H9 (cell line): Measurements from ENCODE around the gene ZFPM1. TPM values are rescaled to one million over a fixed set of nuclear protein-coding genes. Genes with fewer than 3 reads are reported as not detected.

Source experiments
- DNase-seq: peaks from one replicate; pipeline ENCODE4 v3.0.0-alpha.2; 2017
- H2AFZ ChIP-seq: one replicate; pipeline ENCODE4 v1.6.1; 2013; ENCODE audit warnings: mild to moderate bottlenecking, low read length, control low read depth, moderate library complexity
- H2AK5ac ChIP-seq: 2 replicates; pipeline ENCODE4 v1.6.1; 2013; ENCODE audit warnings: low read length, control low read depth, mixed read lengths; ENCODE audit not compliant: insufficient read length
- H2BK120ac ChIP-seq: one replicate; pipeline ENCODE4 v1.6.1; 2013; ENCODE audit warnings: low read depth, mild to moderate bottlenecking, low read length, control low read depth, inconsistent platforms; ENCODE audit not compliant: poor library complexity, severe bottlenecking
- H2BK12ac ChIP-seq: 2 replicates; pipeline ENCODE4 v1.6.1; 2013; ENCODE audit warnings: low read length, control low read depth, mixed read lengths, low read depth; ENCODE audit not compliant: insufficient read length
- H2BK15ac ChIP-seq: 2 replicates; pipeline ENCODE4 v1.6.1; 2013; ENCODE audit warnings: low read depth, low read length, control low read depth
- H2BK20ac ChIP-seq: one replicate; pipeline ENCODE4 v1.6.1; 2013; ENCODE audit warnings: low read depth, mild to moderate bottlenecking, low read length, control low read depth, inconsistent platforms; ENCODE audit not compliant: poor library complexity, severe bottlenecking
- H2BK5ac ChIP-seq: 2 replicates; pipeline ENCODE4 v1.6.1; 2013; ENCODE audit warnings: low read length, control low read depth, mixed read lengths; ENCODE audit not compliant: insufficient read length
- H3K14ac ChIP-seq: 2 replicates; pipeline ENCODE4 v1.6.1; 2013; ENCODE audit warnings: low read length, control low read depth; ENCODE audit not compliant: insufficient read depth
- H3K18ac ChIP-seq: 2 replicates; pipeline ENCODE4 v1.6.1; 2013; ENCODE audit warnings: low read depth, mild to moderate bottlenecking, mixed read lengths, low read length, control low read depth; ENCODE audit not compliant: insufficient read length
- H3K23ac ChIP-seq: 2 replicates; pipeline ENCODE4 v1.6.1; 2013; ENCODE audit warnings: low read length, control low read depth, mixed read lengths, low read depth; ENCODE audit not compliant: insufficient read length
- H3K23me2 ChIP-seq: 2 replicates; pipeline ENCODE4 v1.6.1; 2013; ENCODE audit warnings: low read depth, mild to moderate bottlenecking, mixed read lengths, low read length, control low read depth; ENCODE audit not compliant: insufficient read length, poor library complexity, severe bottlenecking
- H3K27ac ChIP-seq: 2 replicates; pipeline ENCODE4 v1.5.1; 2013; ENCODE audit warnings: low read length, control low read depth, mixed read lengths, low read depth; ENCODE audit not compliant: insufficient read length
- H3K27me3 ChIP-seq: 2 replicates; pipeline ENCODE4 v1.6.1; 2013; ENCODE audit warnings: low read length, control low read depth, inconsistent platforms; ENCODE audit not compliant: insufficient read depth
- H3K4ac ChIP-seq: 2 replicates; pipeline ENCODE4 v1.6.1; 2013; ENCODE audit warnings: low read depth, mild to moderate bottlenecking, control low read depth, inconsistent platforms, low read length, moderate library complexity
- H3K4me1 ChIP-seq: 2 replicates; pipeline ENCODE4 v1.6.1; 2013; ENCODE audit warnings: low read length, control low read depth, inconsistent platforms; ENCODE audit not compliant: insufficient read depth
- H3K4me2 ChIP-seq: 2 replicates; pipeline ENCODE4 v1.6.1; 2013; ENCODE audit warnings: low read length, control low read depth, mixed read lengths; ENCODE audit not compliant: insufficient read length, insufficient read depth
- H3K56ac ChIP-seq: 2 replicates; pipeline ENCODE4 v1.6.1; 2013; ENCODE audit warnings: low read depth, mild to moderate bottlenecking, mixed read lengths, low read length, control low read depth; ENCODE audit not compliant: insufficient read length
- H3K79me1 ChIP-seq: 2 replicates; pipeline ENCODE4 v1.6.1; 2013; ENCODE audit warnings: low read depth, mild to moderate bottlenecking, moderate library complexity, low read length, control low read depth, inconsistent platforms; ENCODE audit not compliant: insufficient read depth, poor library complexity, severe bottlenecking
- H3K79me2 ChIP-seq: 2 replicates; pipeline ENCODE4 v1.6.1; 2013; ENCODE audit warnings: low read length, control low read depth, inconsistent platforms; ENCODE audit not compliant: insufficient read depth
- H3K9ac ChIP-seq: 2 replicates; pipeline ENCODE4 v1.6.1; 2013; ENCODE audit warnings: low read length, control low read depth, mixed read lengths; ENCODE audit not compliant: insufficient read length; ENCODE audit errors: extremely low read depth
- H3K9me3 ChIP-seq: one replicate; pipeline ENCODE4 v1.6.1; 2013; ENCODE audit warnings: low read depth, low read length, inconsistent platforms; ENCODE audit not compliant: control insufficient read depth
- H3T11ph ChIP-seq: one replicate; pipeline ENCODE4 v1.6.1; 2013; ENCODE audit warnings: mild to moderate bottlenecking, low read length, control low read depth, inconsistent platforms
- H4K20me1 ChIP-seq: one replicate; pipeline ENCODE4 v1.6.1; 2013; ENCODE audit not compliant: control insufficient read depth, insufficient read length, insufficient read depth
- H4K5ac ChIP-seq: 2 replicates; pipeline ENCODE4 v1.6.1; 2013; ENCODE audit warnings: low read depth, mild to moderate bottlenecking, mixed read lengths, low read length, control low read depth; ENCODE audit not compliant: insufficient read length
- H4K8ac ChIP-seq: replicated peaks from 2 replicates; pipeline ENCODE4 v1.6.1; 2013; ENCODE audit warnings: low read length, control low read depth, mixed read lengths, low read depth; ENCODE audit not compliant: insufficient read length
- H4K91ac ChIP-seq: 2 replicates; pipeline ENCODE4 v1.6.1; 2013; ENCODE audit warnings: low read depth, mild to moderate bottlenecking, moderate library complexity, mixed read lengths, low read length, control low read depth; ENCODE audit not compliant: insufficient read length
- H3K27ac Mint-ChIP-seq, 3 experiments: 2 replicates in 2 of 3; 3 replicates in 1 of 3; pipeline ENCODE4 v1.8.0; 2020 to 2021; ENCODE audit warnings: mixed read lengths in 3 of 3, mild to moderate bottlenecking in 1 of 3, moderate library complexity in 1 of 3
- H3K27me3 Mint-ChIP-seq: 2 replicates; pipeline ENCODE4 v1.8.0; 2021; ENCODE audit warnings: low read depth, mild to moderate bottlenecking, moderate library complexity, mixed read lengths
- H3K36me3 Mint-ChIP-seq, 3 experiments: 2 replicates in 2 of 3; 3 replicates in 1 of 3; pipeline ENCODE4 v1.8.0; 2020 to 2021; ENCODE audit warnings: low read depth in 3 of 3, mixed read lengths in 3 of 3; ENCODE audit not compliant: insufficient read depth in 1 of 3
- H3K4me1 Mint-ChIP-seq, 2 experiments: 2 replicates each; pipeline ENCODE4 v1.8.0; 2020; ENCODE audit warnings: mixed read lengths in 2 of 2
- H3K4me3 Mint-ChIP-seq, 2 experiments: 2 replicates in 1 of 2; 3 replicates in 1 of 2; pipeline ENCODE4 v1.8.0; 2020 to 2021; ENCODE audit warnings: mild to moderate bottlenecking in 2 of 2, mixed read lengths in 2 of 2, moderate library complexity in 1 of 2
- H3K9me3 Mint-ChIP-seq, 2 experiments: 2 replicates in 1 of 2; 3 replicates in 1 of 2; pipeline ENCODE4 v1.8.0; 2020; ENCODE audit warnings: mild to moderate bottlenecking in 2 of 2, mixed read lengths in 2 of 2, moderate library complexity in 1 of 2
- CTCF ChIP-seq: fragments of 200-600 bp; sonication (generic); conservative IDR thresholded peaks from 3 replicates; pipeline ENCODE4 v1.8.0; 2021; ENCODE audit warnings: antibody characterized with exemption, mild to moderate bottlenecking
- WGBS: extraction: QIAGEN DNeasy Blood & Tissue Kit; methylation state at CpG from one replicate; pipeline ENCODE4 v1.1.7; 2013; ENCODE audit warnings: missing lambda C conversion rate, low lambda C conversion rate, mixed read lengths; ENCODE audit not compliant: insufficient read length; ENCODE audit errors: extremely low coverage; 5-methylcytosine and 5-hydroxymethylcytosine counted together
- total RNA-seq: library from RNA; stranded (reverse); gene quantifications from 2 replicates; pipeline ENCODE4 v1.2.1, GENCODE V29; 2021

ZFPM1 gene
- total RNA-seq, 1 experiment from 2014 or later = 3.6 TPM

- H3K56ac ChIP-seq = no peak overlapping the region
- no peaks in the 10 kb centered on the region for H3K4me1 ChIP-seq
- H3K4me2 ChIP-seq = no peak overlapping the region
- H4K91ac ChIP-seq = no peak overlapping the region
- no peaks in the 10 kb centered on the region for H3K4me1 Mint-ChIP-seq
- WGBS = no CpG with 5 or more reads among the region's 5 CpGs
- H2BK12ac ChIP-seq = no peak overlapping the region
- H3K23ac ChIP-seq = no peak overlapping the region
- no peaks in the 10 kb centered on the region for H3K23me2 ChIP-seq
- no peak overlapping the region for H4K8ac ChIP-seq
- no peak overlapping the region for H2BK120ac ChIP-seq
- H3K9me3 ChIP-seq = no peaks in the 10 kb centered on the region
- H3K27me3 ChIP-seq = no peaks in the 10 kb centered on the region
- H2BK20ac ChIP-seq = no peak overlapping the region
- no peak for DNase-seq
- no peak overlapping the region for H4K5ac ChIP-seq
- no peak overlapping the region for H2AFZ ChIP-seq
- H3K9ac ChIP-seq = no peak overlapping the region
- no peaks in the 10 kb centered on the region for H3K79me1 ChIP-seq
- H3K36me3 Mint-ChIP-seq = no peaks in the 10 kb centered on the region
- TF ChIP-seq CTCF = no peak
- H2BK5ac ChIP-seq = no peak overlapping the region
- H3K27me3 Mint-ChIP-seq = no peaks in the 10 kb centered on the region; the same call in 1 of the 2 replicates
- H3K9me3 Mint-ChIP-seq = no peaks in the 10 kb centered on the region
- no peaks in the 10 kb centered on the region for H4K20me1 ChIP-seq
- no peak overlapping the region for H2BK15ac ChIP-seq
- H3K18ac ChIP-seq = no peak overlapping the region
- H3K14ac ChIP-seq = no peak overlapping the region
- H3K27ac Mint-ChIP-seq = no peak overlapping the region
- no peak overlapping the region for H2AK5ac ChIP-seq
- H3K4ac ChIP-seq = no peak overlapping the region
- H3K27ac ChIP-seq = no peak overlapping the region
- H3K4me3 Mint-ChIP-seq = no peak overlapping the region
- H3T11ph ChIP-seq = no peak overlapping the region
- H3K79me2 ChIP-seq = no peaks in the 10 kb centered on the region
Observed at GRCh38 chr16:88421871-88422433, 31.1 kb upstream of the ZFPM1 start.
